Measurements from ENCODE around the gene LEO1.

GRCh38 chr15:52010633-52011595, 39.3 kb upstream of the LEO1 start:
- TF ChIP-seq REST (IDR thresholded peaks at IDR 0.05; ENCODE audit: borderline replicate concordance in 1 of 2, low read depth in 1 of 2, low read length in 2 of 2) (no peak), ISX (CRISPR knock-in tag; conservative IDR thresholded peaks at IDR 0.05) (no peak), ZBTB10 (CRISPR knock-in tag; IDR thresholded peaks at IDR 0.05; ENCODE audit: borderline replicate concordance) (no peak), DPF2 (CRISPR knock-in tag; IDR thresholded peaks at IDR 0.05; ENCODE audit: borderline replicate concordance, low read depth) (no peak), NAIF1 (CRISPR knock-in tag; IDR thresholded peaks at IDR 0.05; ENCODE audit: borderline replicate concordance) (no peak), PCBP1 (IDR thresholded peaks at IDR 0.05; ENCODE audit: borderline replicate concordance, low read depth, low read length) (no peak), ZNF446 (CRISPR knock-in tag; IDR thresholded peaks at IDR 0.05) (no peak), ZNF350 (CRISPR knock-in tag; IDR thresholded peaks at IDR 0.05; ENCODE audit: borderline replicate concordance, low read depth) (no peak), KAT8 (CRISPR knock-in tag; IDR thresholded peaks at IDR 0.05) (no peak), BRCA1 (CRISPR knock-in tag; IDR thresholded peaks at IDR 0.05) (no peak), NFYB (CRISPR knock-in tag; IDR thresholded peaks at IDR 0.05) (no peak), ZHX1 (CRISPR knock-in tag; IDR thresholded peaks at IDR 0.05; ENCODE audit: low read depth) (no peak)
- TF ChIP-seq, protein P1, sequence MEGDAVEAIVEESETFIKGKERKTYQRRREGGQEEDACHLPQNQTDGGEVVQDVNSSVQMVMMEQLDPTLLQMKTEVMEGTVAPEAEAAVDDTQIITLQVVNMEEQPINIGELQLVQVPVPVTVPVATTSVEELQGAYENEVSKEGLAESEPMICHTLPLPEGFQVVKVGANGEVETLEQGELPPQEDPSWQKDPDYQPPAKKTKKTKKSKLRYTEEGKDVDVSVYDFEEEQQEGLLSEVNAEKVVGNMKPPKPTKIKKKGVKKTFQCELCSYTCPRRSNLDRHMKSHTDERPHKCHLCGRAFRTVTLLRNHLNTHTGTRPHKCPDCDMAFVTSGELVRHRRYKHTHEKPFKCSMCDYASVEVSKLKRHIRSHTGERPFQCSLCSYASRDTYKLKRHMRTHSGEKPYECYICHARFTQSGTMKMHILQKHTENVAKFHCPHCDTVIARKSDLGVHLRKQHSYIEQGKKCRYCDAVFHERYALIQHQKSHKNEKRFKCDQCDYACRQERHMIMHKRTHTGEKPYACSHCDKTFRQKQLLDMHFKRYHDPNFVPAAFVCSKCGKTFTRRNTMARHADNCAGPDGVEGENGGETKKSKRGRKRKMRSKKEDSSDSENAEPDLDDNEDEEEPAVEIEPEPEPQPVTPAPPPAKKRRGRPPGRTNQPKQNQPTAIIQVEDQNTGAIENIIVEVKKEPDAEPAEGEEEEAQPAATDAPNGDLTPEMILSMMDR (CRISPR knock-in tag; IDR thresholded peaks at IDR 0.05), result no peak

Data from HepG2 (cell line).